Tibial artery (tissue), 4 donors: ENCODE data around the gene RNF19B.
A peak's percentile ranks its signal among the peaks of the same experiment; 100 is the strongest.

ENCODE experiments used
- DNase-seq, 2 donors: peaks; one replicate each; pipeline ENCODE4 v3.0.0-alpha.2; 2019
- H3K27ac ChIP-seq, 2 donors: fragments of 200-600 bp; sonication (generic) in 1 of 2; 1 replicate in 1 of 2; 2 replicates in 1 of 2; pipeline ENCODE4 v1.5.1; 2018 to 2019; ENCODE audit warnings: mild to moderate bottlenecking in 1 of 2
- H3K27me3 ChIP-seq, 2 donors: fragments of 200-600 bp; sonication (generic) in 1 of 2; one replicate each; pipeline versions ENCODE4 v1.5.1 to v1.6.0; 2016 to 2019
- H3K36me3 ChIP-seq, 3 donors: fragments of 200-600 bp; sonication (generic) in 2 of 3; one replicate each; pipeline ENCODE4 v1.5.1; 2016 to 2019; ENCODE audit warnings: mild to moderate bottlenecking in 2 of 3
- H3K4me1 ChIP-seq, 4 donors: fragments of 200-600 bp; sonication (generic) in 2 of 4; 1 replicate in 3 of 4; 2 replicates in 1 of 4; pipeline ENCODE4 v1.5.1; 2016 to 2019
- H3K4me3 ChIP-seq, 2 donors: fragments of 200-600 bp; sonication (generic) in 1 of 2; 1 replicate in 1 of 2; 2 replicates in 1 of 2; pipeline ENCODE4 v1.5.1; 2018 to 2019; ENCODE audit warnings: mild to moderate bottlenecking in 2 of 2
- H3K9me3 ChIP-seq, 3 donors: fragments of 200-600 bp; sonication (generic) in 1 of 3; one replicate each; pipeline ENCODE4 v1.5.1; 2016 to 2019
- intact Hi-C: fragments of 100-400 bp; cut with DNase I; formaldehyde crosslinking; loops from one replicate; pipeline ENCODE4 v1.15.0; 2023; ENCODE audit warnings: low total_unique reads
- TF ChIP-seq, protein P1 (sequence below), 2 experiments: fragments of 200-600 bp in 1 of 2; fragments of 450-650 bp in 1 of 2; IDR thresholded peaks; one replicate each; pipeline ENCODE4 v1.5.1; 2017 to 2019; ENCODE audit warnings: antibody characterized with exemption in 2 of 2, mild to moderate bottlenecking in 1 of 2, moderate library complexity in 1 of 2

RNF19B gene

DNA sequence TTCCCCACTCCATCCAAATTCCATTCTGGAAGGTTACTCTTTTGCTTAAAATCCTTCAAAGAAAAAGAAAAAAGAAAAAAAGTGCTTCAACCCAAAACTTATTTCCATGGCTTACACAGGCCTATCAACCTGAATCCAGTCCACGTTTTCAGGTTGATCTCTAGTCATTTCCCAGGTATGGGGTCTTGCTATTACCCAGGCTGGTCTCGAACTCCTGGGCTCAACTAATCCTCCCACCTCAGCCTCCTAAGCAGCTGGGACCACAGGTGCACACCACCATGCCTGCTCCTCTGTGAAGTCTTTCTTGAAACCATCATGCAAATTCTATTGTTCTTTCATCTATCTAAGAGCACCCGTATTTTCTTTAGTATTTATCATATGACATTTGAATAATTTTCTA lies 7.6 kb downstream of the RNF19B start:
- no peak for DNase-seq
- H3K9me3 ChIP-seq, result no peaks in the 10 kb centered on the region
- TF ChIP-seq, protein P1, sequence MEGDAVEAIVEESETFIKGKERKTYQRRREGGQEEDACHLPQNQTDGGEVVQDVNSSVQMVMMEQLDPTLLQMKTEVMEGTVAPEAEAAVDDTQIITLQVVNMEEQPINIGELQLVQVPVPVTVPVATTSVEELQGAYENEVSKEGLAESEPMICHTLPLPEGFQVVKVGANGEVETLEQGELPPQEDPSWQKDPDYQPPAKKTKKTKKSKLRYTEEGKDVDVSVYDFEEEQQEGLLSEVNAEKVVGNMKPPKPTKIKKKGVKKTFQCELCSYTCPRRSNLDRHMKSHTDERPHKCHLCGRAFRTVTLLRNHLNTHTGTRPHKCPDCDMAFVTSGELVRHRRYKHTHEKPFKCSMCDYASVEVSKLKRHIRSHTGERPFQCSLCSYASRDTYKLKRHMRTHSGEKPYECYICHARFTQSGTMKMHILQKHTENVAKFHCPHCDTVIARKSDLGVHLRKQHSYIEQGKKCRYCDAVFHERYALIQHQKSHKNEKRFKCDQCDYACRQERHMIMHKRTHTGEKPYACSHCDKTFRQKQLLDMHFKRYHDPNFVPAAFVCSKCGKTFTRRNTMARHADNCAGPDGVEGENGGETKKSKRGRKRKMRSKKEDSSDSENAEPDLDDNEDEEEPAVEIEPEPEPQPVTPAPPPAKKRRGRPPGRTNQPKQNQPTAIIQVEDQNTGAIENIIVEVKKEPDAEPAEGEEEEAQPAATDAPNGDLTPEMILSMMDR (IDR thresholded peaks at IDR 0.05), result no peak
- no peak overlapping the region for H3K4me3 ChIP-seq
- peaks cover 0 to 33% (median 12%) of the 10 kb centered on the region in 4 donors for H3K4me1 ChIP-seq
- no peaks in the 10 kb centered on the region for H3K27me3 ChIP-seq
- H3K36me3 ChIP-seq, result no peaks in the 10 kb centered on the region
- intact Hi-C loops, result no loop called here
- no peak overlapping the region for H3K27ac ChIP-seq

GRCh38 chr1:32954168-32954567 lies 10.4 kb downstream of the RNF19B start:
- Histone ChIP-seq H3K9me3 (no peaks in the 10 kb centered on the region), H3K27me3 (no peaks in the 10 kb centered on the region), H3K36me3 (no peaks in the 10 kb centered on the region), H3K4me3 (no peak overlapping the region), H3K27ac (no peak overlapping the region), H3K4me1 (peaks cover 0 to 35% (median 14%) of the 10 kb centered on the region in 4 donors)
- TF ChIP-seq, protein P1 (IDR thresholded peaks at IDR 0.05), result no peak
- no peak for DNase-seq
- intact Hi-C loops, result no loop called here

DNA sequence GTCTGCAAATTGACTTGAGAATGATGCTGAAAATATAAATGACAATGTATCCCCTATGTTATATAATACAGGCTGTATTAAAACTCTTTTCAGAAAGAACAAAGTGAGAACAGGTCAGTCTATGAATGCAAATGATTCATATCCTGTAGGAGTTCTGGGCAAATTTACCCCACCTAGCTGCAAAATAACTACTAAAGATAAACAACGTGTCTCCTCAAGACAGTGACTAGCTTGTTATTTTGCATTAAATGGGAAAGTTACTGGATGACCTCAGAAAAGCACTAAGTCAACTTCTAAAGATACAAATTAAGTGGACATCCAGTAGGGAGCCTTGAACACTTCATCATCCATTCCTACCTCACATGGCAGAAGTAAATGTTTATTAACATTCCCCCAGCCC lies 11.1 kb downstream of the RNF19B start:
- Histone ChIP-seq H3K27me3 (no peaks in the 10 kb centered on the region), H3K4me1 (peaks cover 0 to 42% (median 20%) of the 10 kb centered on the region in 4 donors), H3K9me3 (no peaks in the 10 kb centered on the region), H3K27ac (no peak overlapping the region), H3K4me3 (no peak overlapping the region), H3K36me3 (no peaks in the 10 kb centered on the region)
- no peak for DNase-seq
- TF ChIP-seq, protein P1 (IDR thresholded peaks at IDR 0.05), result no peak
- intact Hi-C loops, result no loop called here

DNA sequence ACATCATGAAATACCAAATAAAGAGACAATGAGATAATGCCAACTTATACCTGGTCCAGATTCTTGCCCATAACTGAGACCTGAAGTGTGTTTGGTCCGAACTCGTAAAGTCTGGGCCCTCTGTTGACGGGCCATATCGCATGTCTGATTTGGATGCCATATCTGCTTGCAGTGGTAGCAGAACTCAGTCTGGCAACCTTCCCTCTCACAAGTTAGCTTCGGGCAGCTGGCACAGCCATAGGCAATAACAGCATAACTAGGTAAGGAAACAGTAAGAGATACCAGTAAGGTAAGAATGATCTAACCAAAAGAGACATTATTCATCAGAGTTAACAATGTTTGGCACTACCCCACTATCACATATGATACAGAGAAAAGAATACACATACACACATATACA lies 15.1 kb downstream of the RNF19B start:
- no peak for DNase-seq
- Histone ChIP-seq H3K4me1 (peaks cover 0 to 77% (median 40%) of the 10 kb centered on the region in 4 donors), H3K27ac (peak overlapping the region; percentile 68 to 78), H3K36me3 (peaks cover 0 to 20% (median 5%) of the 10 kb centered on the region in 3 donors), H3K27me3 (no peaks in the 10 kb centered on the region), H3K9me3 (no peaks in the 10 kb centered on the region), H3K4me3 (no peak overlapping the region)
- TF ChIP-seq, protein P1 (IDR thresholded peaks at IDR 0.05), result no peak
- intact Hi-C loops, result no loop called here

- H3K27me3 ChIP-seq, result no peaks in the 10 kb centered on the region
- peaks cover 0 to 71% (median 40%) of the 10 kb centered on the region in 4 donors for H3K4me1 ChIP-seq
- H3K4me3 ChIP-seq, result no peak overlapping the region
- TF ChIP-seq, protein P1 (IDR thresholded peaks at IDR 0.05), result no peak
- intact Hi-C loops, result no loop called here
- H3K36me3 ChIP-seq, result peaks cover 5 to 26% (median 10%) of the 10 kb centered on the region in 3 donors
- H3K9me3 ChIP-seq, result no peaks in the 10 kb centered on the region
- H3K27ac ChIP-seq, result peak overlapping the region; percentile 68 to 78
- no peak for DNase-seq
These were observed 15.7 kb downstream of the RNF19B start for GRCh38 chr1:32948905-32949304.

- TF ChIP-seq, protein P1 (IDR thresholded peaks at IDR 0.05), result no peak
- Histone ChIP-seq H3K27me3 (no peaks in the 10 kb centered on the region), H3K4me3 (no peak overlapping the region), H3K27ac (peak overlapping the region; percentile 68 to 78), H3K36me3 (peaks cover 11 to 32% (median 15%) of the 10 kb centered on the region in 3 donors), H3K4me1 (peaks cover 0 to 66% (median 40%) of the 10 kb centered on the region in 4 donors), H3K9me3 (no peaks in the 10 kb centered on the region)
- intact Hi-C loops, result no loop called here
- no peak for DNase-seq
These were observed 16.3 kb downstream of the RNF19B start for GRCh38 chr1:32948390-32948722.
